ENCODE data around the gene MSL1. TPM values are rescaled to one million over a fixed set of nuclear protein-coding genes. Genes with fewer than 3 reads are reported as not detected.

The MSL1 gene
- total and polyA plus RNA-seq, 2 of the 4 experiments (the other 2 are of a cell fraction) = 28.3 to 48.4 TPM

GRCh38 chr17:40087049-40087794, 34.5 kb upstream of the MSL1 start (continued):
- no peak for TF ChIP-seq SMC3 (IDR thresholded peaks at IDR 0.05; ENCODE audit: low read depth, low read length)

- H3K23ac ChIP-seq (ENCODE audit: low read depth, low read length) = no peak overlapping the region
- no peaks in the 10 kb centered on the region; a peak in 1 of 4 replicates for H3K79me1 ChIP-seq (ENCODE audit: low read depth in 1 of 2, low read length in 2 of 2)
- H3K4ac ChIP-seq (ENCODE audit: low read depth, low read length) = no peak overlapping the region
- H3K27me3 ChIP-seq (ENCODE audit: control insufficient read depth, insufficient read depth, low read length) = no peaks in the 10 kb centered on the region
- H4K5ac ChIP-seq (ENCODE audit: low read depth, low read length) = no peak overlapping the region
- 87% methylated on average over 22 of the region's 28 CpGs; no CpG with 5 or more reads in 1 of the 2 experiments for WGBS, 2 experiments (ENCODE audit: extremely low coverage in 2 of 2, insufficient read length in 1 of 2)
- no peak overlapping the region for H3K27ac ChIP-seq (ENCODE audit: insufficient read depth, low read length)
- no peak overlapping the region for H4K91ac ChIP-seq (ENCODE audit: insufficient read depth, low read depth, low read length)
- peaks cover 3% of the 10 kb centered on the region; the same call in 1 of the 2 replicates for H4K20me1 ChIP-seq (ENCODE audit: insufficient read depth, low read length)
- no peak overlapping the region for H2BK120ac ChIP-seq (ENCODE audit: low read depth, low read length)
- no peak overlapping the region for H3K4me2 ChIP-seq (ENCODE audit: low read depth, low read length)
- H3K9me3 ChIP-seq (ENCODE audit: control insufficient read depth, insufficient read depth, low read length) = no peaks in the 10 kb centered on the region
- in situ Hi-C loops (cut with MboI; ENCODE audit: low sequenced_read_pairs) (no loop called here), dilution Hi-C loops (cut with HindIII; ENCODE audit: low sequenced_read_pairs, unreplicated experiment) (no loop called here), intact Hi-C loops (cut with micrococcal nuclease) (loop anchor here (2.0 kb wide), 1 partner anchor 25 kb away; the partner anchor contains the start of gene THRA)
- 0 out of 2 replicates have a peak overlapping the region, but pooled peaks have one; percentile 31 for H2AK5ac ChIP-seq (ENCODE audit: low read depth, low read length)
- H2AFZ ChIP-seq (replicated peaks; ENCODE audit: low read length, poor library complexity) = peak overlapping the region; percentile 8
- BruUV-seq (replicated peaks) = no TSS peak
- no peak overlapping the region for H4K8ac ChIP-seq (ENCODE audit: low read depth in 2 of 2, low read length in 2 of 2)
- H2BK5ac ChIP-seq (ENCODE audit: low read depth, low read length, poor library complexity, severe bottlenecking) = no peak overlapping the region
- TF ChIP-seq NFE2L2 (IDR thresholded peaks at IDR 0.05; ENCODE audit: low read depth, low read length) (no peak), POLR2A (IDR thresholded peaks at IDR 0.05; ENCODE audit: low read depth, low read length) (no peak), CEBPB (IDR thresholded peaks at IDR 0.05; ENCODE audit: low read depth, low read length) (no peak), MXI1 (IDR thresholded peaks at IDR 0.05; ENCODE audit: borderline replicate concordance, low read depth, low read length) (no peak), RFX5 (IDR thresholded peaks at IDR 0.05; ENCODE audit: low read depth, low read length) (no peak)
- TF ChIP-seq, protein P1, sequence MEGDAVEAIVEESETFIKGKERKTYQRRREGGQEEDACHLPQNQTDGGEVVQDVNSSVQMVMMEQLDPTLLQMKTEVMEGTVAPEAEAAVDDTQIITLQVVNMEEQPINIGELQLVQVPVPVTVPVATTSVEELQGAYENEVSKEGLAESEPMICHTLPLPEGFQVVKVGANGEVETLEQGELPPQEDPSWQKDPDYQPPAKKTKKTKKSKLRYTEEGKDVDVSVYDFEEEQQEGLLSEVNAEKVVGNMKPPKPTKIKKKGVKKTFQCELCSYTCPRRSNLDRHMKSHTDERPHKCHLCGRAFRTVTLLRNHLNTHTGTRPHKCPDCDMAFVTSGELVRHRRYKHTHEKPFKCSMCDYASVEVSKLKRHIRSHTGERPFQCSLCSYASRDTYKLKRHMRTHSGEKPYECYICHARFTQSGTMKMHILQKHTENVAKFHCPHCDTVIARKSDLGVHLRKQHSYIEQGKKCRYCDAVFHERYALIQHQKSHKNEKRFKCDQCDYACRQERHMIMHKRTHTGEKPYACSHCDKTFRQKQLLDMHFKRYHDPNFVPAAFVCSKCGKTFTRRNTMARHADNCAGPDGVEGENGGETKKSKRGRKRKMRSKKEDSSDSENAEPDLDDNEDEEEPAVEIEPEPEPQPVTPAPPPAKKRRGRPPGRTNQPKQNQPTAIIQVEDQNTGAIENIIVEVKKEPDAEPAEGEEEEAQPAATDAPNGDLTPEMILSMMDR (conservative IDR thresholded peaks at IDR 0.05; ENCODE audit: low read depth, low read length) = no peak
- H3K4me1 ChIP-seq (ENCODE audit: control insufficient read depth, insufficient read depth, low read length) = peaks cover 5% of the 10 kb centered on the region; the same call in 1 of the 2 replicates
- H3K18ac ChIP-seq (ENCODE audit: low read depth, low read length) = no peak overlapping the region
- ATAC-seq (ENCODE audit: low read depth) = no peak
- CTCF ChIA-PET = interaction anchor here (0.6 kb wide), 1 partner anchor 10 kb away, joined by 3 read pairs; no protein-coding TSS in a partner anchor
- no peak overlapping the region for H3K4me3 ChIP-seq (ENCODE audit: insufficient read depth, low read depth, low read length)
- H3K9me1 ChIP-seq (ENCODE audit: insufficient read depth, low read length) = no peaks in the 10 kb centered on the region
- H3K56ac ChIP-seq (ENCODE audit: extremely low read depth, insufficient read depth, low read length) = no peak overlapping the region
- H2BK20ac ChIP-seq (ENCODE audit: low read depth, low read length) = no peak overlapping the region
- POLR2A ChIA-PET (ENCODE audit: unreplicated experiment) = no interaction called here
- no peak overlapping the region for H2BK15ac ChIP-seq (ENCODE audit: low read depth, low read length)
- H2AK9ac ChIP-seq (replicated peaks; ENCODE audit: low read depth, low read length, poor library complexity) = peak overlapping the region; percentile 73
- peaks cover 67% of the 10 kb centered on the region for H3K36me3 ChIP-seq (ENCODE audit: control insufficient read depth, insufficient read depth, low read length)
- no peak for DNase-seq
- H3K14ac ChIP-seq (replicated peaks; ENCODE audit: low read depth, low read length) = no peak overlapping the region
- H3K9ac ChIP-seq (ENCODE audit: low read depth, low read length) = no peak overlapping the region
These were observed 33.7 kb upstream of the MSL1 start for GRCh38 chr17:40087903-40088718.
